ENCODE results near the gene CTNS. TPM values are rescaled to one million over a fixed set of nuclear protein-coding genes. Genes with fewer than 3 reads are reported as not detected.

CTNS gene
- total RNA-seq, 2 experiments from 2014 or later: 3.3 to 4.9 TPM

- no peaks in the 10 kb centered on the region for H3K4me1 Mint-ChIP-seq (ENCODE audit: low read depth)
- ATAC-seq (ENCODE audit: poor library complexity): no peak
- DNase-seq: no peak
- intact Hi-C loops (cut with DNase I, micrococcal nuclease): no loop called here
- no peak overlapping the region for H3K27ac ChIP-seq (ENCODE audit: low read depth in 1 of 2, low read length in 2 of 2)
- no peaks in the 10 kb centered on the region for H3K9me3 Mint-ChIP-seq
- no peaks in the 10 kb centered on the region for H3K27me3 ChIP-seq (ENCODE audit: control insufficient read depth in 1 of 2, insufficient read depth in 2 of 2, low read length in 2 of 2)
- no peak overlapping the region for H3K27ac Mint-ChIP-seq
- H3K36me3 Mint-ChIP-seq (ENCODE audit: low read depth): no peaks in the 10 kb centered on the region
- H3K4me1 ChIP-seq (ENCODE audit: insufficient read depth, low read length): no peaks in the 10 kb centered on the region
- CTCF ChIA-PET: no interaction called here
- H3K4me3 Mint-ChIP-seq: no peak overlapping the region
- peaks cover 3% of the 10 kb centered on the region for H3K36me3 ChIP-seq (ENCODE audit: insufficient read depth, low read length)
- no peaks in the 10 kb centered on the region for H3K27me3 Mint-ChIP-seq
- no peaks in the 10 kb centered on the region for H3K9me3 ChIP-seq (ENCODE audit: control insufficient read depth in 1 of 2, insufficient read depth in 1 of 2, low read length in 2 of 2)
- POLR2A ChIA-PET: no interaction called here
- no peak overlapping the region for H3K4me3 ChIP-seq (ENCODE audit: low read length)
- TF ChIP-seq CTCF (IDR thresholded peaks at IDR 0.05): no peak
Measured at GRCh38 chr17:3659541-3660111, 23.1 kb downstream of the CTNS start.

- Histone ChIP-seq H3K36me3 (ENCODE audit: insufficient read depth, low read length) (peaks cover 3% of the 10 kb centered on the region), H3K4me3 (ENCODE audit: low read length) (no peak overlapping the region), H3K9me3 (ENCODE audit: control insufficient read depth in 1 of 2, insufficient read depth in 1 of 2, low read length in 2 of 2) (no peaks in the 10 kb centered on the region), H3K27ac (ENCODE audit: low read depth in 1 of 2, low read length in 2 of 2) (no peak overlapping the region), H3K27me3 (ENCODE audit: control insufficient read depth in 1 of 2, insufficient read depth in 2 of 2, low read length in 2 of 2) (no peaks in the 10 kb centered on the region), H3K4me1 (ENCODE audit: insufficient read depth, low read length) (no peaks in the 10 kb centered on the region)
- Mint-ChIP-seq H3K27me3 (no peaks in the 10 kb centered on the region), H3K4me1 (ENCODE audit: low read depth) (no peaks in the 10 kb centered on the region), H3K27ac (no peak overlapping the region), H3K36me3 (ENCODE audit: low read depth) (no peaks in the 10 kb centered on the region), H3K9me3 (no peaks in the 10 kb centered on the region), H3K4me3 (no peak overlapping the region)
- TF ChIP-seq CTCF (IDR thresholded peaks at IDR 0.05): no peak
- no peak for DNase-seq
- intact Hi-C loops (cut with DNase I, micrococcal nuclease): no loop called here
- ChIA-PET CTCF (no interaction called here), POLR2A (no interaction called here)
- ATAC-seq (ENCODE audit: poor library complexity): no peak
Measured at GRCh38 chr17:3660311-3660891, 23.8 kb downstream of the CTNS start.

GRCh38 chr17:3663102-3664011, 26.8 kb downstream of the CTNS start:
- Histone ChIP-seq H3K9me3 (ENCODE audit: control insufficient read depth in 1 of 2, insufficient read depth in 1 of 2, low read length in 2 of 2) (no peaks in the 10 kb centered on the region), H3K4me1 (ENCODE audit: insufficient read depth, low read length) (peaks cover 11% of the 10 kb centered on the region), H3K27ac (ENCODE audit: low read depth in 1 of 2, low read length in 2 of 2) (no peak overlapping the region), H3K27me3 (ENCODE audit: control insufficient read depth in 1 of 2, insufficient read depth in 2 of 2, low read length in 2 of 2) (no peaks in the 10 kb centered on the region), H3K36me3 (ENCODE audit: insufficient read depth, low read length) (peaks cover 3% of the 10 kb centered on the region), H3K4me3 (ENCODE audit: low read length) (no peak overlapping the region)
- ATAC-seq (ENCODE audit: poor library complexity) (no peak), DNase-seq (no peak)
- no peak overlapping the region for H3K4me3 Mint-ChIP-seq
- ChIA-PET POLR2A (interaction anchor here (0.6 kb wide), 1 partner anchor 162 kb away, joined by 4 read pairs; no protein-coding TSS in a partner anchor), CTCF (no interaction called here)
- intact Hi-C loops (cut with DNase I, micrococcal nuclease): no loop called here
- TF ChIP-seq CTCF (IDR thresholded peaks at IDR 0.05): no peak
- peaks cover 2% of the 10 kb centered on the region for H3K4me1 Mint-ChIP-seq (ENCODE audit: low read depth)
- no peaks in the 10 kb centered on the region for H3K27me3 Mint-ChIP-seq
- H3K36me3 Mint-ChIP-seq (ENCODE audit: low read depth): no peaks in the 10 kb centered on the region
- no peak overlapping the region for H3K27ac Mint-ChIP-seq
- no peaks in the 10 kb centered on the region for H3K9me3 Mint-ChIP-seq
